Hematopoietic multipotent progenitor cell treated with erythropoietin and hydrocortisone succinate and interleukin-3 and kit ligand, for 17 days (in vitro differentiated cells): ENCODE data around the gene NUBP2.

ENCODE experiments used
- DNase-seq: peaks from one replicate; pipeline ENCODE4 v3.0.0-alpha.2; 2015; ENCODE audit warnings: low spot score

Gene NUBP2

GRCh38 chr16:1810106-1810505 is 27.3 kb downstream of the NUBP2 start:
- DNase-seq: no peak

DNA sequence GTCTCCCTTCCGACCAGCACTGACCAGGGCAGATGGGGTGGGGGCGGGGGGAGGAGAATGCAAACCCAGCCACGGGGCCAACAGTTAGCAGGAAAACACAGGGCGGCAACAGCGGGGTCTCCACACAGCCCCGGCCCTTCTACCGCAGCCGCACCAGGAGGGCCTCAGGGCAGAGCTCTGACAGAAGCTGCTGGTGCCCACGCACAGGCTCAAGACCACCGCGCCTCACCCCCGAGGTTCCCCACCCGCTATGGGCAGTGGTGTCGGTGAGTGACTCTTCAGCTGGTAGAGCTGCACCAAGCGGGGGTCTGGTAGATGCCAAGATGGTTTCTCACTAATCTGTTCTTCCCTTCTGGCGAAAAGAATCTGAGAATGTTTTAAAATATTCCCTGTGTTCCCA is 27.8 kb downstream of the NUBP2 start:
- no peak for DNase-seq

GRCh38 chr16:1812732-1813163 is 30.0 kb downstream of the NUBP2 start:
- peak; percentile 88 for DNase-seq

DNA sequence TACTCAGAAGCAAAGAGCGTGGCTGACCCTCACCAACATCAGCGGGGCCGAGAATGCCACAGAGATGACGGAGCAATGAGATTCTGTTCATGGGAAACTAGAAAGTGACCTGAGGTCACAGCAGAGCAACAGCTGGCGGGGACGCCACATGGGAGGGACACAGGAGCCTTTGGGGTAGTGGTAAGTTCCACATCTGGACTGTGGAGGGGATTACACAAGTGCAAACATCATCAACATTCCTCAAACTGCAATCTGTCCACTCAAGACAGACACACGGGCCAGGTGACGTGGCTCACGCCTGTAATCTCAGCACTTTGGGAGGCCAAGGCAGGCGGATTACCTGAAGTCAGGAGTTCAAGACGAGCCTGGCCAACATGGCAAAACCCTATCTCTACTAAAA is 32.7 kb downstream of the NUBP2 start:
- DNase-seq: no peak

- DNase-seq: no peak
Observed at GRCh38 chr16:1816396-1817275, 33.9 kb downstream of the NUBP2 start.

DNA sequence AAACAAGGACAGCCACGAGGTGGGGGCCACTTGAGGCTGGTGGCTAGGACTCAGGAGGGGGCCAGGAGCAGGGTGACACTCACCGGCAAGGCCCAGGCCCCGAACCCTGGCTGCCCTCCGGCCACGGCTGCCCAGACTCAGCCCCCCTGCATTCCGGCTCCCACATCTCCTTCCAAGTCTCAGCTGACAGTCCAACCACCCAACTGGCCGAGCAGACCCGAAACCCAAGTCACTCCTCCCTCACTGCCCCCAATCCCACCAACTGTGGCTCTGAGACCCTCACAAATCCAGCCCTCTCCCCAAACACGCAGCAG is 34.5 kb downstream of the NUBP2 start:
- DNase-seq: no peak

GRCh38 chr16:1817716-1818115 is 35.0 kb downstream of the NUBP2 start:
- DNase-seq: no peak

DNA sequence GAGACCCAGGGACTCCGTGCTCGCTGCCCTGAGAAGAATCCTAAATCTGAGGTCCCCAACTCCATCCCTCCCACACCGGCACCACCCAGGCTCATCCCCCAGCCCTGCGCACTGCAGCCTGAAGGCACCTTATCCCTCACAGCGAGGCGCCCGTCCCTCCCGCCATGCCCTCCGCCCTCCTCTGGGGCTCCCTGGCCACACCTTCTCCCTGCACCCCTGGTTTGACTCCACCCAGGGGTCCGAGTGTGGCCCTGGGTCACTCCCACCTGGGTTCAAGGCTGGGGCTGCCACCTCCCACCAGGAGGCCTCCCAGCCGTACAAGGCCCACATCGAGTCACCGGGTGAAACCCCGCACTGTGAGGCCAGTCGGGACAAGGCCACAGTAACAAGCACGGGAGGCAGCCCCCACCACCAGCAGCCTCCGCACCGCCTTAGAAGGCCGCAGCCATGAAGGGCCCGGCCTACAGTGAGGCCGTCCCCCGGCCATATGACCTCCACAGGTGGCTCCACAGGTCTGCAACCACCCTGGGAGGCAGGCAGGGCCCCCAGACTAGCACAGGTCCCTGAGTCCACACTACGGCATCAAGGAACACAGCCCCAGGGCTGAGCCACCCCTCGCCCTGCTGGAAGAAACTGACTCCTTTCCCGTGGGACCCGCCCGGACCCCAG is 35.6 kb downstream of the NUBP2 start:
- peak; percentile 43 for DNase-seq

DNA sequence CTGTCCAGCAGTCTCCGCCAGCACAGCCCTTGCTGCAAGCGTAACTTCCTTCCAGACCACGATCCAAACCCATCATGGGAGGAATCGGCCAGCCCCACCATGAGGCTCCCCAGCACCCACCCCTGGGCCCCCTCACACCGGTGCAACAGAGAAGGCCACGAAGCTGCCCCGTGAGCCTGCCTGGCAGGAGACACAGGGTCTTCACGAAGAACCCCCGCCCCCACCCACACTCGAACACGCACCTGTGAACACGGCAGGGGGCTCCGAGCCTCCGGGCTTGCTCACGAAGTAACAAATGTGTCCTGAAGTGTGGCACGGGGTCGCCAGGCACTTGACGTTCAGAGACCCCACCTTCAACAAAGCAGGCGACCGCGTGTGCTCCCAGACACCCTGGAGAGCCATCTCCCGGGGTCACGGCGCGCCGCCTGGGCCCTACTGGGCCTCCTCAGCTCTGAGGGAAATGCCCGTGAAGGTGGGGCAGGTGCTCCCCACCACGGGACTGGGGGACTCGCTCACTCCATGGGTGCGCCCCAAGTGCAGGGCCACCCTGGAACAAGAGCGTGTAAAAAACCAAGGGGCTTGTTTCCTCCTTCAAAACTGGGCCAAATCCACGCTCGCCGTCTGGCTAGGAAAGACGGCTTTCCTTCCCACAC is 36.2 kb downstream of the NUBP2 start:
- no peak for DNase-seq

GRCh38 chr16:1819611-1820010 is 36.9 kb downstream of the NUBP2 start:
- DNase-seq: no peak

GRCh38 chr16:1820096-1820945 is 37.6 kb downstream of the NUBP2 start:
- peak; percentile 90 for DNase-seq

DNA sequence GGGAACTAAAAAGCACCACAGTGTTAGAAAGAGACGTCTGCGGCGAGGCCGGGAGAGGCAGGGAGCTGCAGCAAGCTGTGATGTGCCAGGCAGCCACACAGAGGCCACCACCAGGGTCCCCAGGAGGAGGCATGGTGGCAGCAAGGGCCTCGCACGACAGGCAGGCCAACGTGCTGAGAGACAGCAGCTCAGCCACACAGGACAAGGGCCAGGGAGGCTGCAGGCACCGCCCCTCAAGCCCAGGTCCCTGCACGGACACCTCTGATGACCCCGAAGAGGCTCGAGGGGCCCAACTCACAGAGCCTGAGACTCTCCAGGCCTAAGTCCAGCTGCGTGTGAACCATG is 38.2 kb downstream of the NUBP2 start:
- DNase-seq: no peak

- DNase-seq: no peak
Observed at GRCh38 chr16:1821861-1822611, 39.3 kb downstream of the NUBP2 start.

GRCh38 chr16:1822801-1823200 is 40.0 kb downstream of the NUBP2 start:
- DNase-seq: no peak

GRCh38 chr16:1823821-1824220 is 41.1 kb downstream of the NUBP2 start:
- DNase-seq: peak; percentile 87

DNA sequence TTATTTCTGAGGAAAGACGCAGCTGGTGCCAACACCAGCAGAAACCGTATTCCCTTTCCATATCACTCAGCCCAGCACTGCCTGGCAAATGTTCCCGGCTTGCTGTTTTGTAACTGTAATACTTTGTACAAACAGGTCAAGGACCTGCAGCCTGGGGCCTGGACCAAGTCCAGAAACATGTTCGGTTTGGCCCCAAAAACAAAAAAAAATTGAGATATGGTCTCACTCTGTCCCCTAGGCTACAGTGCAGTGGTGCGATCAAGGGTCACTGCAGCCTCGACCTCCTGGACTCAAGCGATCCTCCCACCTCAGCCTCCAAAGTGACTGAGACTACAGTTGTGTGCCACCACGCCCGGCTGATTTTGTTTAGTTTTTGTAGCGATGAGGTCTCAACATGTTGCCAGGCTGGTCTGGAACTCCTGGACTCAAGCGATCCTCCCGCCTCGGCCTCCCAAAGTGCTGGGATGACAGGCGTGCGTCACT is 42.7 kb downstream of the NUBP2 start:
- peak; percentile 19 for DNase-seq

GRCh38 chr16:1825864-1826690 is 43.3 kb downstream of the NUBP2 start:
- peak; percentile 81 for DNase-seq

DNA sequence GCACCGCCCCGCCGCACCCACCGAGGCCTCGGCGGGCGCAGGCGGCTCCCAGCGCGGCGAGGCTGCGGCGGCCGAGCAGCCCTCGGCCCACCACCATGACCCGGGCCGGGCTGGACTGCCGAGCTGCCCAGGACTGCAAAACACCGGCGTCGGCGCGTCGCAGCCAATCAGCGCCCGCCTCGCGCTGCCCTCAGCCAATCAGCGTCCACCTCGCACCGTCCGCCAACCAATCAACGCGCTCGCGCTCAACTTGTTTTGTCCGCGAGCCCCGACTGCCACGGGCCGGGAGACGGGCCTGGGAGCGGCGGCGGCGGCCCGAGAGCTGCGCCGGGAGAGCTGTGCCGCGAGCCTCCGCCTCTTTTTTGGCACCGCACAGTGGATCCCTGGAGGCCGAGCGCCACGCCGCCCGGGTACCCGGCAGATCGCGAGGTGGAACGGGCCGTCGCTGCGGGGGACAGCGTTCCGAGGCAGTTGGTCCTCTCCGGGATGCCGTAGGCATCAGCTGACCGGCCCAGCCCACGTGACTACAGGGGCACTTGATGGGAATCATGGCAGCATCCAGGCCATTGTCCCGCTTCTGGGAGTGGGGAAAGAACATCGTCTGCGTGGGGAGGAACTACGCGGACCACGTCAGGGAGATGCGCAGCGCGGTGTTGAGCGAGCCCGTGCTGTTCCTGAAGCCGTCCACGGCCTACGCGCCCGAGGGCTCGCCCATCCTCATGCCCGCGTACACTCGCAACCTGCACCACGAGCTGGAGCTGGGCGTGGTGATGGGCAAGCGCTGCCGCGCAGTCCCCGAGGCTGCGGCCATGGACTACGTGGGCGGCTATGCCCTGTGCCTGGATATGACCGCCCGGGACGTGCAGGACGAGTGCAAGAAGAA is 44.2 kb downstream of the NUBP2 start, which contains the start of the genes FAHD1 and HAGH:
TSS of gene FAHD1 (plus strand) at position 516 of the 883 bp plus-strand sequence. CDS start at position 549, 33 bp downstream.
TSS of gene HAGH (minus strand) at position 135 of the 883 bp plus-strand sequence. CDS start at position 97, 38 bp downstream.
- DNase-seq: peak; percentile 97
